Mesenchymal stem cell (in vitro differentiated cells and primary cell): ENCODE data around the gene RTF2.

ENCODE experiments used
- DNase-seq: peaks from one replicate; pipeline ENCODE4 v3.0.0-alpha.2; 2013
- H2AFZ ChIP-seq: one replicate; pipeline ENCODE4 v1.6.1; 2013; ENCODE audit warnings: low read depth, mild to moderate bottlenecking, control low read depth, inconsistent platforms, low read length, moderate library complexity
- H2AK5ac ChIP-seq: 2 replicates; pipeline ENCODE4 v1.6.1; 2013; ENCODE audit warnings: low read length, moderate library complexity, mild to moderate bottlenecking, inconsistent platforms; ENCODE audit not compliant: severe bottlenecking
- H2BK120ac ChIP-seq: one replicate; pipeline ENCODE4 v1.6.1; 2013; ENCODE audit warnings: low read depth, mild to moderate bottlenecking, inconsistent platforms, low read length, moderate library complexity
- H2BK12ac ChIP-seq, 2 experiments: one replicate each; pipeline ENCODE4 v1.6.1; 2013; ENCODE audit warnings: inconsistent platforms in 2 of 2, low read length in 2 of 2, mild to moderate bottlenecking in 2 of 2, moderate library complexity in 2 of 2, control low read depth in 1 of 2
- H2BK15ac ChIP-seq: one replicate; pipeline ENCODE4 v1.6.1; 2013; ENCODE audit warnings: mild to moderate bottlenecking, low read depth, inconsistent platforms; ENCODE audit not compliant: poor library complexity, severe bottlenecking
- H2BK5ac ChIP-seq: 2 replicates; pipeline ENCODE4 v1.6.1; 2013; ENCODE audit warnings: low read depth, mild to moderate bottlenecking, low read length, control low read depth, inconsistent platforms; ENCODE audit not compliant: poor library complexity, severe bottlenecking
- H3K14ac ChIP-seq, 2 experiments: one replicate each; pipeline ENCODE4 v1.6.1; 2013; ENCODE audit warnings: inconsistent platforms in 2 of 2, low read length in 2 of 2, control low read depth in 1 of 2, mild to moderate bottlenecking in 1 of 2, moderate library complexity in 1 of 2
- H3K18ac ChIP-seq, 2 experiments: one replicate each; pipeline ENCODE4 v1.6.1; 2013; ENCODE audit warnings: inconsistent platforms in 2 of 2, low read length in 2 of 2, control low read depth in 1 of 2, low read depth in 1 of 2, mild to moderate bottlenecking in 1 of 2
- H3K23ac ChIP-seq, 2 experiments: one replicate each; pipeline ENCODE4 v1.6.1; 2013; ENCODE audit warnings: inconsistent platforms in 2 of 2, low read length in 2 of 2, mild to moderate bottlenecking in 2 of 2, moderate library complexity in 2 of 2, control low read depth in 1 of 2
- H3K27ac ChIP-seq: 2 replicates; pipeline ENCODE4 v1.5.1; 2013; ENCODE audit warnings: mild to moderate bottlenecking, moderate library complexity, low read length, control low read depth, inconsistent platforms; ENCODE audit not compliant: poor library complexity, severe bottlenecking
- H3K27me3 ChIP-seq, 2 experiments: 2 replicates each; pipeline versions ENCODE4 v1.6.1 to v1.7.0; 2013; ENCODE audit warnings: low read length in 2 of 2, mild to moderate bottlenecking in 2 of 2, moderate library complexity in 2 of 2, control low read depth in 1 of 2, inconsistent platforms in 1 of 2; ENCODE audit not compliant: control insufficient read depth in 1 of 2, insufficient read depth in 1 of 2
- H3K36me3 ChIP-seq, 2 experiments: 2 replicates each; pipeline versions ENCODE4 v1.6.1 to v1.7.0; 2013; ENCODE audit warnings: low read length in 2 of 2, control low read depth in 1 of 2, inconsistent platforms in 1 of 2, low read depth in 1 of 2, mild to moderate bottlenecking in 1 of 2; ENCODE audit not compliant: insufficient read depth in 2 of 2, control insufficient read depth in 1 of 2
- H3K4ac ChIP-seq, 2 experiments: one replicate each; pipeline ENCODE4 v1.6.1; 2013; ENCODE audit warnings: inconsistent platforms in 2 of 2, low read length in 2 of 2, mild to moderate bottlenecking in 2 of 2, moderate library complexity in 2 of 2, control low read depth in 1 of 2, low read depth in 1 of 2
- H3K4me1 ChIP-seq: 2 replicates; pipeline ENCODE4 v1.6.1; 2013; ENCODE audit warnings: low read depth, low read length, control low read depth; ENCODE audit not compliant: control insufficient read depth, insufficient read depth
- H3K4me2 ChIP-seq: 2 replicates; pipeline ENCODE4 v1.6.1; 2013; ENCODE audit warnings: low read length, mild to moderate bottlenecking, inconsistent platforms; ENCODE audit not compliant: poor library complexity, severe bottlenecking
- H3K4me3 ChIP-seq, 2 experiments: 2 replicates each; pipeline versions ENCODE4 v1.5.1 to v1.7.0; 2013; ENCODE audit warnings: low read length in 2 of 2, mild to moderate bottlenecking in 2 of 2, control low read depth in 1 of 2, low read depth in 1 of 2; ENCODE audit not compliant: insufficient read depth in 1 of 2
- H3K79me1 ChIP-seq: replicated peaks from 2 replicates; pipeline ENCODE4 v1.6.1; 2013; ENCODE audit warnings: mild to moderate bottlenecking, control low read depth, low read length, inconsistent platforms; ENCODE audit not compliant: poor library complexity, severe bottlenecking
- H3K9ac ChIP-seq: 2 replicates; pipeline ENCODE4 v1.7.0; 2013; ENCODE audit warnings: mild to moderate bottlenecking, low read length, moderate library complexity
- H3K9me3 ChIP-seq: 2 replicates; pipeline ENCODE4 v1.7.0; 2013; ENCODE audit warnings: mild to moderate bottlenecking, low read length; ENCODE audit not compliant: control insufficient read depth
- H4K8ac ChIP-seq: one replicate; pipeline ENCODE4 v1.6.1; 2013; ENCODE audit warnings: inconsistent platforms, mild to moderate bottlenecking, low read length, moderate library complexity
- H4K91ac ChIP-seq: one replicate; pipeline ENCODE4 v1.6.1; 2013; ENCODE audit warnings: mild to moderate bottlenecking, low read length, inconsistent platforms
- WGBS: methylation state at CpG from one replicate; pipeline ENCODE4 v1.1.7; 2013; ENCODE audit warnings: mixed read lengths; 5-methylcytosine and 5-hydroxymethylcytosine counted together

The RTF2 gene

GRCh38 chr20:56428410-56428809 is 40.0 kb upstream of the RTF2 start:
- Histone ChIP-seq H3K27me3 (peaks cover 0 to 22% of the 10 kb centered on the region in 2 experiments), H3K9ac (no peak overlapping the region), H3K27ac (no peak overlapping the region), H2AFZ (no peak overlapping the region), H4K8ac (no peak overlapping the region), H2BK15ac (no peak overlapping the region), H3K4me3 (no peak overlapping the region), H3K4me2 (no peak overlapping the region), H3K23ac (no peak overlapping the region), H3K79me1 (no peaks in the 10 kb centered on the region), H2AK5ac (no peak overlapping the region), H2BK120ac (no peak overlapping the region), H3K36me3 (no peaks in the 10 kb centered on the region), H3K18ac (peak overlapping the region in 1 of 2 experiments; percentile 38), H3K4ac (no peak overlapping the region), H4K91ac (no peak overlapping the region), H2BK12ac (peak overlapping the region in 1 of 2 experiments; percentile 10), H3K14ac (no peak overlapping the region), H3K9me3 (no peaks in the 10 kb centered on the region), H2BK5ac (no peak overlapping the region), H3K4me1 (peaks cover 9% of the 10 kb centered on the region)
- 95% methylated on average over 5 of the region's 5 CpGs for WGBS
- no peak for DNase-seq

GRCh38 chr20:56428881-56429280 is 39.5 kb upstream of the RTF2 start:
- Histone ChIP-seq H3K27ac (no peak overlapping the region), H3K27me3 (peaks cover 0 to 22% of the 10 kb centered on the region in 2 experiments), H2BK12ac (peak overlapping the region in 1 of 2 experiments; percentile 43), H3K18ac (no peak overlapping the region), H2BK15ac (no peak overlapping the region), H3K36me3 (no peaks in the 10 kb centered on the region), H3K4ac (no peak overlapping the region), H2BK120ac (no peak overlapping the region), H3K9ac (peak overlapping the region; percentile 9), H3K9me3 (no peaks in the 10 kb centered on the region), H3K4me1 (peaks cover 9% of the 10 kb centered on the region), H3K79me1 (no peaks in the 10 kb centered on the region), H2AFZ (peak overlapping the region; percentile 46), H3K4me2 (no peak overlapping the region), H3K4me3 (no peak overlapping the region), H3K14ac (no peak overlapping the region), H2AK5ac (no peak overlapping the region), H2BK5ac (no peak overlapping the region), H4K8ac (peak overlapping the region; percentile 8), H3K23ac (peak overlapping the region in 1 of 2 experiments; percentile 28), H4K91ac (no peak overlapping the region)
- no peak for DNase-seq
- WGBS = 96% methylated on average over 8 of the region's 8 CpGs

DNA sequence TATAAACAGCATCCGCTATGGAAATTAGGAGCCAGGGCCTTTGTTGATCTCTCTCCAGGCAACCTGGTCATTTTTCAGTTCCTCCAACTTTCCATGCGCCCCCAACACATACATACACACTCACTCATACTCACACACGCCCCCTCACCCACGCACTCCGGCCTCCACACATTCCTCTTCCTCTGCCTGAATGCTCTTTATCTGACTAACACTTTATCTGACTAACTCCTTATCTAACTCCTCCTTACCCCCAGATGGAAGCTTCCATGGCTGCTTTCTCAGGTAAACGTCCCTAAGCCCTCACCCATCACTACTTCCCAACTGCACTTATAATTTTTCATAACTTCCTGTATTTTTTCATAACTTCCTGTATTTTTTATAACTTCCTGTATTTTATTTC is 38.9 kb upstream of the RTF2 start:
- no peak overlapping the region for H3K27ac ChIP-seq
- peak overlapping the region; percentile 8 for H4K8ac ChIP-seq
- H3K79me1 ChIP-seq = no peaks in the 10 kb centered on the region
- no peak overlapping the region for H2BK12ac ChIP-seq
- no peak overlapping the region for H2AFZ ChIP-seq
- H3K9ac ChIP-seq = peak overlapping the region; percentile 13
- DNase-seq = peak; percentile 52
- H3K4me1 ChIP-seq = peaks cover 9% of the 10 kb centered on the region
- H3K4ac ChIP-seq = peak overlapping the region in 1 of 2 experiments; percentile 17
- WGBS = 40% methylated on average over 6 of the region's 6 CpGs
- no peaks in the 10 kb centered on the region for H3K9me3 ChIP-seq
- no peaks in the 10 kb centered on the region for H3K36me3 ChIP-seq
- no peak overlapping the region for H3K14ac ChIP-seq
- H3K18ac ChIP-seq = peak overlapping the region in 1 of 2 experiments; percentile 25
- H2BK15ac ChIP-seq = no peak overlapping the region
- H3K4me2 ChIP-seq = no peak overlapping the region
- H2BK5ac ChIP-seq = no peak overlapping the region
- H2BK120ac ChIP-seq = no peak overlapping the region
- no peak overlapping the region for H2AK5ac ChIP-seq
- peak overlapping the region in 1 of 2 experiments; percentile 42 for H3K4me3 ChIP-seq
- no peak overlapping the region for H4K91ac ChIP-seq
- no peak overlapping the region for H3K23ac ChIP-seq
- H3K27me3 ChIP-seq = peaks cover 0 to 22% of the 10 kb centered on the region in 2 experiments

DNA sequence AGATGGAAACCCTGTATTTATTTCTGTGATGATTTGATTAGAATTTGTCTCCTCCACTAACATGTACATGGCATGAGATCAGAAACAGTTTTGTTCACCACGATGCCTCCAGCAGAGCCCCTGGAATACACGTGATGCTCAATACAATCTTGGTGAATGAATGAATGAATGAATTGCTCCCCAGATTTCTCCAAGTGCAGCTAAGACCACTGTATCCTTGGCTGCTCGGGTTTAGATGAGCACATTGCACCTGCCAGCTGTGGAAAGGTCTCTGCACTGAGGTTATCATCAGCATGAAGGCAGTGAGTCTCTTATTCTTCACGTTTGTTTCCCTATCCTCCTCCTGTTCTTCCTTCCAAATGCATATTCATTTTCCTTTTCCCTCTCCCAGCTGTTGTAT is 38.5 kb upstream of the RTF2 start:
- Histone ChIP-seq H3K4me2 (no peak overlapping the region), H2BK120ac (no peak overlapping the region), H3K27me3 (peaks cover 0 to 19% of the 10 kb centered on the region in 2 experiments), H3K4ac (no peak overlapping the region), H3K27ac (no peak overlapping the region), H3K23ac (no peak overlapping the region), H3K9ac (peak overlapping the region; percentile 13), H3K4me3 (no peak overlapping the region), H3K4me1 (peaks cover 9% of the 10 kb centered on the region), H3K79me1 (no peaks in the 10 kb centered on the region), H2BK5ac (no peak overlapping the region), H3K36me3 (no peaks in the 10 kb centered on the region), H3K14ac (no peak overlapping the region), H3K9me3 (no peaks in the 10 kb centered on the region), H3K18ac (no peak overlapping the region), H2BK12ac (no peak overlapping the region), H4K91ac (no peak overlapping the region), H2BK15ac (no peak overlapping the region), H2AK5ac (no peak overlapping the region), H2AFZ (no peak overlapping the region), H4K8ac (no peak overlapping the region)
- 67% methylated on average over 4 of the region's 4 CpGs for WGBS
- DNase-seq = no peak
